HG03159 (cell line): Measurements from ENCODE around the gene LHX6.

Experiments
- ATAC-seq: cut with Tn5 transposase; IDR thresholded peaks from one replicate; pipeline ENCODE4 v1.9.1; 2021; ENCODE audit warnings: mild to moderate bottlenecking, moderate library complexity; ENCODE audit not compliant: unreplicated experiment

The LHX6 gene

GRCh38 chr9:122216798-122217418 lies 11.8 kb downstream of the LHX6 start:
- ATAC-seq: no peak

GRCh38 chr9:122216138-122216797 lies 12.5 kb downstream of the LHX6 start:
- ATAC-seq: no peak

GRCh38 chr9:122215663-122216062 lies 13.1 kb downstream of the LHX6 start:
- no peak for ATAC-seq

DNA sequence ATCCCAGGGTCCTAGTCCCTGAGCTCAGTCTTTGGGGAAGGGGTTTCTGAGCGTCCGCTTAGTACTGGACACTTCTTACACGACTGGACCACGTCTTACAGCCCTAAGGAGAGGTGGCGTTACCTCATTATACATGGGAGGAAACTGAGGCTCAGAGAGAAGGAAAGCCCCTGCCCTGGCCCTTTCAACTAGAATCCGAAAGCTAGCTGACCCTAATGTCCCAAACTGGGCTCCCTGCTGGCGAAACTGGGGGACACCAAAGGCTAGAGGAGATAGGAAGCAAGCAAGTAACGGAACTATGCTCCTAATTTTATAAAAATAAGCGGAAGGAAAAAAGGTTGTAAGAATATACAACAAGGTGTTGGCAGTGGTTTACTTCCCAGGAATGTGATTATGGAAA lies 14.2 kb downstream of the LHX6 start:
- no peak for ATAC-seq

DNA sequence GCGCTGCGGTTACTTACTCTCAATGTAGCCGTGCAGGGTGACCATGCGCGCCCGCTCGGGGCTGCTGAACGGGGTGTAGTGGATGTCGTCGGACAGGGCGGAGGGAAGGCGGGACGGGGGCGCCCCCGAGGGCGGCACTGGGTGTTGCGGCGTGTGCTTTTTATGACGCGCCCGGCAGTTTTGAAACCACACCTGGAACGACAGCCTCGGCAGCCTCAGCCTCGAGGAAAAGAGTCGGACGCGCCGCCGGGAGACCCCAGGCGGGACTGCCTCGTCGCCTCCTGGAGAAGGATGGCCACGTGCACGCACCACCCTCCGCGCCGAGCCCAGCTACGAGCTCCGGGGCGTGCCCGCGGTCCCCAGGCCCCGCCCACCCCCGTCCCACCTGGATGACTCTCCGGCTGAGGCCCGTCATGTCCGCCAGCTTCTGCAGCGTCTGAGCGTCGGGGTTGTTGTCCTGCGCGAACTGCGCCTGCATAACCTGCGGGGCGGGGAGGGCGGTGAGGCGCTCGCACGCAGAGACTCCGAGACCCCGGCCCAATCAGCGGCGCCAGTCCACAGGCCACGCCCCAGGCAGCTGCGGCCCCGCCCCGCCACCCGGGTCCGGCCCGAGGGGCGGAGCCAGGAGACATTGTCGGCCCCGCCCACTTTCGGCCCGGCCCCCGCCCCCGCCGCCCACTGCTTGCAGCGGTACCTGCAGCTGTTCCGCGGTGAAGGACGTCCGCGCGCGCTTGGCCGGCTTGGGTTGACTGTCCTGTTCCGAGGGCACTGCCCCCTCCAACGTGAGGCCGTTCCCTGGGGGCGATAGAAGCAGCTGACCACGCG lies 15.0 kb downstream of the LHX6 start:
- ATAC-seq: no peak

DNA sequence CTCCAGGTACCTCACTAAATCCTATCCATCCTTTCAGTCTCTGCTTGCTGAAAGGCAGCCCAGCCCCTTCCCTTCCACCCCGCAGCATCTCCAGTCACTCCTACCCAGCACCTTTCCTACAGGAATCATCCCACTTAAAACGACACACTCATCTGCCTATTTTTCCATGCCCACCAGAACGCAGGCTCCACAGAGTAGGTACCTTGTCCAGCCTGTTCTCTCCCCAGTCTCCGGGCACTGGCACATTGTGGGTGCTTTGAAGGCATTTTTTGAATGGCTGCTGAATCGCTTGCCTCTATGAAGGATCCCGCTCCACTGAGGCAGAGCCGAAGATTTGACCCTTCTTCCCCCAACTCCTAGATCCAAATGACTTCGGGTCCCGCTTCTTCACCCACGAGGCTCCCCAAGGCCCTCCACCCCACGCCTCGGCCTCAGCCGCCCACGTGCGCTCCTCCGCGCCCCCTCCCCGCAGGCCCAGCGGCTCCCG lies 15.6 kb downstream of the LHX6 start:
- no peak for ATAC-seq

GRCh38 chr9:122212473-122213004 lies 16.2 kb downstream of the LHX6 start:
- ATAC-seq: no peak

DNA sequence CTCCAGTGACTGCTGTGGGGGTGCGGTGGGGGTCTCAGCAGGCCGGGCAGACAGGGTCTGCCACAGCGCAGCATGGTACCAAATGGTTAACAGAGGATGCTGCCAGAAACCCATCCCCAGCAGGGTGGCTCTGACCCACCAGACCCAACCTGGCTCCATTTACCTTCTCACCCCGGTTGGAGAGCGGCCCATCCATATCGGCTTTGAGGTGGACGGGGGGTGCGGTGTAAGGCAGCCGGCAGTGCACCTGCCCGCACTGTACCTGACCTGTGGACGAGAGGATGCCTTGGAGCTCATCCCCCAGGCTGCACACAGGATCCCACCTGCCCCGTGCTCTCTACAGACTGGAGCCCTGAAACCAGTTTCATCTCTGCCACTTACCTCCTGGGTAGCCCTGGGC lies 19.3 kb downstream of the LHX6 start:
- ATAC-seq: no peak

GRCh38 chr9:122207096-122207495 lies 21.7 kb downstream of the LHX6 start:
- ATAC-seq: no peak

GRCh38 chr9:122206118-122207046 lies 22.4 kb downstream of the LHX6 start:
- no peak for ATAC-seq

- ATAC-seq: no peak
Observed at GRCh38 chr9:122205176-122205575, 23.6 kb downstream of the LHX6 start.

GRCh38 chr9:122204491-122204890 lies 24.3 kb downstream of the LHX6 start:
- ATAC-seq: no peak

DNA sequence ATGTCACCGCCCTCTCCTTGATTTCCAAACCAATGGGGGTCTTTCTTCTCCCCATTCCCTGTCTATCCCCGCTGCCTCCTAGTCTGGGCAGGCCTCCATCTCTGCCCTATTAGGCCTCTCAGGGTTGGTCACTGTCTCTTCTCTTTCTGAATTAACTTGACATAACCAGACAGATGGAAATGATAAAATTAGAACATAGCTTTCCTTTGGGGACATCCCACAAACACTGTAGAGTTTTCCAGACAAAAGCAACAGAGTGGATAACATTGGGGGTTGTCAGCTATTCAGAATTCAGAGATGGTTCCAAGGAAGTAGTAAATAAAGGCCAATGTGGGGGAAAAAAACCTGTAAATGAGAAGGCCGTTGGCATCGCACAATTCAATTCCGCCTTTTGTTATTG lies 24.7 kb downstream of the LHX6 start:
- ATAC-seq: no peak

- no peak for ATAC-seq
Observed at GRCh38 chr9:122202111-122202510, 26.6 kb downstream of the LHX6 start.

DNA sequence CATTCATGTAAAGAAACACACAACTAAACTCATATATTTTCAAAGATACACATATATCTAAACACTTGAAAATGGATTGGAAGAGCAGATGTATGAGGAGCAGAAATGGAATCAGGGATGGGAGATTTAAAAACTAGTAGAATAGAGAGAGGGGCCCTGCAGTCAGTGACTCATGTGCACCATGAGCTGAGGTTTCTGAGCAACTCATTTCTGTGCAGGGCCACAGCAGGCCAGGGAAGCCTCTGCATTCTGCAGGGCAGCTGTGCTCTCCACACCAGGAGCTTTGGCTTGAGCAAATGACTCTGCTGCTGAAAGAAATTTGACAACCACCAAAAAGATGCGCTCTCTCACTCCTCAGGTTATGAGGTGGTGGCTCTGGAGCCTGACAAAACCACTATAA lies 27.1 kb downstream of the LHX6 start:
- no peak for ATAC-seq

GRCh38 chr9:122200960-122201595 lies 27.7 kb downstream of the LHX6 start:
- ATAC-seq: no peak

- no peak for ATAC-seq
Observed at GRCh38 chr9:122197882-122198281, 30.9 kb downstream of the LHX6 start.

GRCh38 chr9:122197426-122197825 lies 31.3 kb downstream of the LHX6 start:
- ATAC-seq: no peak

DNA sequence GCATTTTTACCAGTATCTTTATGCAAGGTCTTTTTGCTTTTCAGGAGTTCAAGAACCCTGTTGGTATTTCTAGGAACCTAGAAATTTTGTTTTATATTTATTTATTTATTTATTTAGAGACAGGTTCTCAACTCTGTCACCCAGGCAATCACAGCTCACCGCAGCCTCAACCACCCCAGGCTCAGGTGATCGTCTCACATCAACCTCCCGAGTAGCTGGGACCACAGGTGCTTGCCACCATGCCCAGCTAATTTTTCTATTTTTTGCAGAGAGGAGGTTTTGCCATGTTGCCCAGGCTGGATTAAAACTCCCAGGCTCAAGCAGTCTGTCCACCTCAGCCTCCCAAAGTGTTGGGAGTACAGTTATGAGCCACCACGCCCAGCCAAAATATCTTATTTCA lies 32.9 kb downstream of the LHX6 start:
- ATAC-seq: no peak

GRCh38 chr9:122193651-122194050 lies 35.1 kb downstream of the LHX6 start:
- no peak for ATAC-seq
